NCI-H446 treated with DMSO at 0.1 percent for 48 hours (cell line): Measurements from ENCODE around the gene ABCB11.
"Not testable (repeated sequence)": the region's sequence is repeated elsewhere in the genome, so short reads cannot be mapped to it uniquely, and the experiment has no call there.

Experiments used
- DNase-seq: peaks from one replicate; lab custom pipeline; 2025; lab: John Stamatoyannopoulos, UW

ABCB11 gene

GRCh38 chr2:168890006-168890782 lies 140.9 kb downstream of the ABCB11 start, which contains the start of gene SPC25:
Gene SPC25, minus strand, starts transcription at chr2:168890430. Its CDS starts 911 bp downstream, at chr2:168889519.
- DNase-seq, result peak; percentile 93

- DNase-seq, result no peak
Observed at GRCh38 chr2:168889635-168890005, 141.5 kb downstream of the ABCB11 start.

- no peak for DNase-seq
Observed at GRCh38 chr2:168884975-168885374, 146.1 kb downstream of the ABCB11 start.

DNA sequence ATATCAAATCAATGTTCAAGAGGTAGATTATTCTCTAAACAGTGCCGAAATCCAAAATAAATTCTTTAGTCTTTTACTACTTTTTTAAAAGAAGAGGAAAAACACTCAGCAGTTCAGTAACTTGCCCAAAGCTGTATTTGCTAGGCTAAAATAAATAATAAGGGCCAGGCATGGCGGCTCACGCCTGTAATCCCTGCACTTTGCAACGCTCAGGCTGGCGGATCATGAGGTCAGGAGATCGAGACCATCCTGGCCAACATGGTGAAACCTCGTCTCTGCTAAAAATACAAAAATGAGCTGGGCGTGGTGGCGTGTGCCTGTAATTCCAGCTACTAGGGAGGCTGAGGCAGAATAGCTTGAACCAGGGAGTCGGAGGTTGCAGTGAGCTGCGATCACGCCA lies 149.0 kb downstream of the ABCB11 start:
- not testable (repeated sequence) for DNase-seq

DNA sequence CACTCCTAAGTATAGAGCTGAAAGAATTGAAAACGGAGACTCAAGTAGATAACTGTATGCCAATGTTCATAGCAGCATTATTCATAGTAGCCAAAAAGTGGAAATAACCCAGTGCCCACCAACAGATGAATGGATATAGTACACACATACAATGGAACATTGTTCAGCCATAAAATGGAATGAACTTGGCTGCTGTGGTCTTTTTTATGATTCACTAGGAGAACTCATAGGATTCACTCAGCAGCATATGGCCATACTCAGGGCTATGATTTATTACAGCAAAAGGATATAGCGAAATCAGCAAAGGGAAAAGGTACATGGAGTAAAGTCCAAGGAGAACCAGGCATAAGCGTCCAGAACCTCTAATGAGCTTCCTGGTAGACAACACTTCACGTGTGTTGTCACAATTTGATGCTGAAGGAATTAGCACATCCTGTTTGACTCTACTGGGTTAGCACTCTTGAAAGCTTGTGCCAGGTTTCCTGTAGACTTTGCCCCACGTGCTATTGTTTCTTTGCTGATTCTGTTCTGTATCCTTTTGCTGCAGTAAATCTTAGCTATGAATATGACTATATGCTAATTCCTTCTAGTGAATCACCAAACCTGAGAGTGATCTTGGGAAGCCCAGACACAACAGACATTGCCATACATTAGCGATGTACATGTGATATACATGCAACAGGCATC lies 156.6 kb downstream of the ABCB11 start:
- peak; percentile 68 for DNase-seq

GRCh38 chr2:168870824-168871223 lies 160.3 kb downstream of the ABCB11 start:
- not testable (repeated sequence) for DNase-seq
